SK-N-SH treated with all-trans-retinoic acid at 6 μM for 48 hours (cell line): ENCODE data around the gene CDH22.

Experiments
- ATAC-seq: fragments of 200-7000 bp; cut with Tn5 transposase; 3 replicates; pipeline ENCODE4 v1.9.1; 2020; ENCODE audit warnings: mild to moderate bottlenecking, moderate library complexity
- ARNTL ChIP-seq: fragments of 450-650 bp; formaldehyde crosslinking; IDR thresholded peaks from 2 replicates; pipeline ENCODE4 v1.5.0; 2020; ENCODE audit warnings: low read depth, mild to moderate bottlenecking, moderate library complexity, borderline replicate concordance
- BACH2 ChIP-seq: fragments of 250-450 bp; sonication (Bioruptor Pico); IDR thresholded peaks from 2 replicates; pipeline ENCODE4 v1.9.0; 2021; ENCODE audit warnings: mild to moderate bottlenecking, borderline replicate concordance
- CREB5 ChIP-seq: fragments of 250-450 bp; sonication (Bioruptor Pico); IDR thresholded peaks from 2 replicates; pipeline ENCODE4 v1.5.1; 2020; ENCODE audit warnings: low read depth, mild to moderate bottlenecking, moderate library complexity
- CSRNP3 ChIP-seq: fragments of 250-450 bp; sonication (Bioruptor Pico); IDR thresholded peaks from 2 replicates; pipeline ENCODE4 v1.5.1; 2021; ENCODE audit warnings: mild to moderate bottlenecking, moderate library complexity
- ESRRG ChIP-seq: fragments of 250-450 bp; sonication (Bioruptor Pico); IDR thresholded peaks from 2 replicates; pipeline ENCODE4 v1.6.1; 2021; ENCODE audit warnings: mild to moderate bottlenecking
- ISL1 ChIP-seq: fragments of 250-450 bp; sonication (Bioruptor Pico); IDR thresholded peaks from 2 replicates; pipeline ENCODE4 v2.1.2; 2022; ENCODE audit warnings: mild to moderate bottlenecking, moderate library complexity
- OSR1 ChIP-seq: fragments of 250-450 bp; sonication (Bioruptor Pico); IDR thresholded peaks from 2 replicates; pipeline ENCODE4 v1.8.0; 2022; ENCODE audit warnings: moderate library complexity, mild to moderate bottlenecking, inconsistent platforms
- PATZ1 ChIP-seq: fragments of 250-450 bp; sonication (Bioruptor Pico); IDR thresholded peaks from 2 replicates; pipeline ENCODE4 v1.8.0; 2020; ENCODE audit warnings: mild to moderate bottlenecking, moderate library complexity, borderline replicate concordance
- POU6F1 ChIP-seq: fragments of 250-450 bp; sonication (Bioruptor Pico); IDR thresholded peaks from 2 replicates; pipeline ENCODE4 v1.8.0; 2021; ENCODE audit warnings: low read depth, mild to moderate bottlenecking, moderate library complexity, borderline replicate concordance
- PPARA ChIP-seq: fragments of 250-450 bp; sonication (Bioruptor Pico); IDR thresholded peaks from 2 replicates; pipeline ENCODE4 v1.5.0; 2020; ENCODE audit warnings: mild to moderate bottlenecking, borderline replicate concordance
- RARB ChIP-seq: fragments of 250-450 bp; sonication (Bioruptor Pico); IDR thresholded peaks from 2 replicates; pipeline ENCODE4 v1.8.0; 2021; ENCODE audit warnings: mild to moderate bottlenecking, moderate library complexity
- SNAI2 ChIP-seq: fragments of 250-450 bp; sonication (Bioruptor Pico); IDR thresholded peaks from 2 replicates; pipeline ENCODE4 v1.5.0; 2020; ENCODE audit warnings: mild to moderate bottlenecking, moderate library complexity
- TCF4 ChIP-seq: fragments of 250-450 bp; sonication (Bioruptor Pico); IDR thresholded peaks from 2 replicates; pipeline ENCODE4 v1.8.0; 2021; ENCODE audit warnings: mild to moderate bottlenecking, moderate library complexity, borderline replicate concordance
- TOX ChIP-seq: fragments of 250-450 bp; sonication (Bioruptor Pico); IDR thresholded peaks from 2 replicates; pipeline ENCODE4 v1.8.0; 2021; ENCODE audit warnings: mild to moderate bottlenecking, moderate library complexity, borderline replicate concordance
- TSHZ2 ChIP-seq: fragments of 250-450 bp; sonication (Bioruptor Pico); IDR thresholded peaks from 2 replicates; pipeline ENCODE4 v1.5.0; 2020; ENCODE audit warnings: mild to moderate bottlenecking, moderate library complexity
- ZC3H10 ChIP-seq: fragments of 250-450 bp; sonication (Bioruptor Pico); IDR thresholded peaks from 2 replicates; pipeline ENCODE4 v1.5.1; 2021; ENCODE audit warnings: mild to moderate bottlenecking, moderate library complexity
- ZFP3 ChIP-seq: fragments of 250-450 bp; sonication (Bioruptor Pico); IDR thresholded peaks from 2 replicates; pipeline ENCODE4 v1.5.0; 2020; ENCODE audit warnings: mild to moderate bottlenecking, moderate library complexity
- ZFP30 ChIP-seq: fragments of 450-650 bp; formaldehyde crosslinking; IDR thresholded peaks from 2 replicates; pipeline ENCODE4 v1.5.0; 2022; ENCODE audit warnings: mild to moderate bottlenecking, moderate library complexity
- ZNF565 ChIP-seq: fragments of 450-650 bp; formaldehyde crosslinking; conservative IDR thresholded peaks from 2 replicates; pipeline ENCODE4 v1.5.0; 2020; ENCODE audit warnings: low read depth, mild to moderate bottlenecking, moderate library complexity
- ZNF70 ChIP-seq: fragments of 450-650 bp; formaldehyde crosslinking; IDR thresholded peaks from 2 replicates; pipeline ENCODE4 v1.5.0; 2020; ENCODE audit warnings: mild to moderate bottlenecking, moderate library complexity
- ZNF8 ChIP-seq: fragments of 450-650 bp; formaldehyde crosslinking; IDR thresholded peaks from 2 replicates; pipeline ENCODE4 v1.5.0; 2020; ENCODE audit warnings: mild to moderate bottlenecking, moderate library complexity

CDH22 gene

GRCh38 chr20:46255440-46256104 is 52.7 kb downstream of the CDH22 start:
- peak; percentile 80 for ATAC-seq
- TF ChIP-seq ZNF8 (CRISPR knock-in tag), result no peak
- no peak for TF ChIP-seq ZNF565 (CRISPR knock-in tag)
- no peak for TF ChIP-seq ESRRG (CRISPR knock-in tag)
- TF ChIP-seq OSR1, result no peak
- TF ChIP-seq ZC3H10, result no peak
- no peak for TF ChIP-seq ZFP30 (CRISPR knock-in tag)
- TF ChIP-seq TOX (CRISPR knock-in tag), result no peak
- TF ChIP-seq BACH2 (CRISPR knock-in tag), result no peak
- TF ChIP-seq PPARA (CRISPR knock-in tag), result no peak
- TF ChIP-seq ZNF70 (CRISPR knock-in tag), result no peak; the same call in 1 of the 2 replicates
- no peak for TF ChIP-seq RARB (CRISPR knock-in tag)
- no peak for TF ChIP-seq TSHZ2 (CRISPR knock-in tag)
- TF ChIP-seq POU6F1, result no peak
- no peak for TF ChIP-seq CREB5 (CRISPR knock-in tag)
- TF ChIP-seq SNAI2, result no peak
- TF ChIP-seq PATZ1 (CRISPR knock-in tag), result no peak
- TF ChIP-seq TCF4 (CRISPR knock-in tag), result no peak
- TF ChIP-seq ZFP3 (CRISPR knock-in tag), result no peak

- ATAC-seq, result peak; percentile 88
- TF ChIP-seq BACH2 (CRISPR knock-in tag) (no peak), OSR1 (no peak), PATZ1 (CRISPR knock-in tag) (no peak), ZFP30 (CRISPR knock-in tag) (no peak), ARNTL (CRISPR knock-in tag) (no peak), CSRNP3 (CRISPR knock-in tag) (no peak), ESRRG (CRISPR knock-in tag) (no peak), CREB5 (CRISPR knock-in tag) (no peak), ISL1 (CRISPR knock-in tag) (no peak), RARB (CRISPR knock-in tag) (no peak), TCF4 (CRISPR knock-in tag) (no peak), TSHZ2 (CRISPR knock-in tag) (no peak), ZNF565 (CRISPR knock-in tag) (no peak), POU6F1 (no peak)
Measured at GRCh38 chr20:46253391-46253790, 54.9 kb downstream of the CDH22 start.
